GM18907 (cell line): ENCODE measurements around the gene UNC13B.
A peak's percentile ranks its signal among the peaks of the same experiment; 100 is the strongest.
"Not testable (repeated sequence)": the region's sequence is repeated elsewhere in the genome, so short reads cannot be mapped to it uniquely, and the experiment has no call there.

ENCODE experiments used
- ATAC-seq: cut with Tn5 transposase; IDR thresholded peaks from one replicate; pipeline ENCODE4 v1.9.1; 2021; ENCODE audit warnings: mild to moderate bottlenecking, moderate library complexity; ENCODE audit not compliant: unreplicated experiment

Gene UNC13B

DNA sequence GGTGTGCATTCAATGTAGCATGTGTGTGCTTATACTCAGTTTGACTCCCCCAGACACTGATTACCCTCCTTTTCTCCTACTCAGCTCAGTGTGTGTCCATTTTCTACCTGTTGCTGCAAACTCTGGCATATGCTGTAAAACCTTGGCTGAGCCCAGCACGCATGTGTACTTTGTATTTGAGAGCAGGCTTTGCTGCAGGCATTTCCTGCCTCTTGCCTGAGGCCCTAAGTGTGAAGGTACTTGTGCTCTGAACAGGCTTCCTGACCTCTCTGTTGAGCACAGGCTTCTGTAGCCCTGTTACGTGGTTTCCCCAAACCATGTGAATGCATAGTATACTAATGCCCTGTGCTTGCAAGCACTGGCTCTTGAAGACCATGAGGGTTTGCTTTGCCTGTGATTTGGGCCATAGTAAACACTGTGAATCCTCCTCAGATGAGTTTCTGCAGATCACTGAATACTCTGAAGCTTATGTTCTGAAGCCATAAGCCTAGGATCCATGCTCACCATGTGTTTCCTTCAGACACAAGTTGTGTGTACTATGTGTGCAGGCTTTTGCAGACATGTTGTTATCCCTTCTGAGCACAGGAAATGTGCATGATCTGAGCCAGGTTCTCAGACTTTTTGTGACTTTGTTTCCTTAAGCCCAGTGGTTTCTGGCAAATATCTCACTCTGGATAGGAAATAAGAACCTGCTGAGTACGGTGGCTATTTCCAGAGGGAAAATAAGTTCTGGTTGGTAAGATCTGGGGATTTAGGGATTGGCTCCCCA, 203.2 kb downstream of the UNC13B start:
- no peak for ATAC-seq

DNA sequence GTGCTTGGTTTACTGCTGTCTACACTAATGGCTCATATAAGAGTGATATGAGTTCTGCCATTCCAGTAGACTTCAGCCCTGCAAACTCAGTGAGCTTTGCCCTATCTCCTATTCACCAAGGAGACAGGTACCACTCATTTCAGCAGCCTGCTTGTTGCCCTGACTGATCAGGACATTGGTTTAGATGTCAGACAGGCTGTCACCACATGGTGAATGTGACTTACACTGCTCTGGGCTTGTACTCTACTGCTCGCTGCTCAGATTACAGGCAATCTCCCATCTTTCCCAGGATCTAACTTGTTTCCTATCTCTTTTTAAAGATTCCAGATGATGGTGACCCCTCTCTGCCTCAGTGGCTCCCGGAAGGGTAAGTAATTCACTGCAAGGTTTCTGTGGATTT, 204.8 kb downstream of the UNC13B start:
- ATAC-seq, result no peak

DNA sequence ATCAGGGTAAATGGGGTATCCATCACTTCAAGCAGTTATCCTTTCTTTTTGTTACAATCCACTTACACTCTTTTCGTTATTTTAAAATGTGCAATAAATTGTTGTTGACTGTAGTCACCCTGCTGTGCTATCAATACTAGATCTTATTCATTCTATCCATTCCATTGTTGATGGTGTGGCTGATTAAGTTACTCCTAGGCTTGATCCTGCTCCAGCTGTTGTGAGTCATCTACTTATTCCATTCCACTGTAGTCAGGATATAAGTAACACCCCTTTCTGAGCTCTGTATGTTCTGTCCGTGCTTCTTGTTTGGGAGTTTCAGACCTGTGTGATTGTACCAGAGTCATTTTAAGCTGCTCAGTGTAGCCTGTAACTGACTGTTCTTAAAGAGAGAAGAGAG, 205.6 kb downstream of the UNC13B start:
- no peak for ATAC-seq

GRCh38 chr9:35370241-35370640, 208.4 kb downstream of the UNC13B start:
- no peak for ATAC-seq

DNA sequence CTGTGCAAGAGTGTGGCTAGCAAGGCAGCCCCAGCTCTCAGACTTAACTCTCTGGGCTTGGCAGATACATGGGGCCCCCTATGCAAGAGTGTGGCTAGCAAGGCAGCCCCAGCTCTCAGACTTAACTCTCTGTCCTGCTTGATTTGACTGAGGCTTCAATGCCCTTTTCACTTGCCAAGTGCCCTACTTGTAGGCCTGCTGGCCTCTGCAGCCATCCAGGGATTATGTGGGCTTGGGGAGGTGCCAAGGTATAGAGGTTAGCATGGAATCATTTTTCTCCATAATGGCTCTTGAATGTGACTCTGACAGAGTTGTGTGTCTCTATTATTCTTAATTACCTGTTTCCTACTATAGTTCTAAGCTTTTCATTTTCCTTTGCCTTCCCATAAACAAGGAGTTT, 212.6 kb downstream of the UNC13B start:
- ATAC-seq, result no peak

- no peak for ATAC-seq
Measured at GRCh38 chr9:35374910-35375309, 213.1 kb downstream of the UNC13B start.

DNA sequence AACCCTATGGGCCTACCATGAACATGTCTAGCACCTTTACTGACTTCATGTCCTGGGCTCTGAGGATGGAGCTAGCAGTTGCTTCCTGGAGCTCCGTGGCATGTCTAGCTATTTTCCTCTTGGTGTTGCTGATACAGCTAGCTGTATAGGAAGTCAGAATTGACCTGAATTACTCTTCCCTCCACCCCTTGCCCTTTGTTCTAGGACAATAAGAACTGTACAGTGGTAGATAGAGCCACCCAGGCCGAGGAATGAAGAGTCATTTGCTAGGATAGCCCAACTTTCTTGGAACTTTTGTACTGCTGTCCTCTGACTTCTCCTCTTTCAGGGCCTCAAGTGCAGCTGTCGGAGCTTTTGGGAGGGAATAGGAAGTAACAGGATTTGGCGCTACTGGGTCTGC, 218.2 kb downstream of the UNC13B start:
- no peak for ATAC-seq

- ATAC-seq, result no peak
Measured at GRCh38 chr9:35380619-35381018, 218.8 kb downstream of the UNC13B start.

GRCh38 chr9:35385042-35385441, 223.2 kb downstream of the UNC13B start:
- no peak for ATAC-seq

DNA sequence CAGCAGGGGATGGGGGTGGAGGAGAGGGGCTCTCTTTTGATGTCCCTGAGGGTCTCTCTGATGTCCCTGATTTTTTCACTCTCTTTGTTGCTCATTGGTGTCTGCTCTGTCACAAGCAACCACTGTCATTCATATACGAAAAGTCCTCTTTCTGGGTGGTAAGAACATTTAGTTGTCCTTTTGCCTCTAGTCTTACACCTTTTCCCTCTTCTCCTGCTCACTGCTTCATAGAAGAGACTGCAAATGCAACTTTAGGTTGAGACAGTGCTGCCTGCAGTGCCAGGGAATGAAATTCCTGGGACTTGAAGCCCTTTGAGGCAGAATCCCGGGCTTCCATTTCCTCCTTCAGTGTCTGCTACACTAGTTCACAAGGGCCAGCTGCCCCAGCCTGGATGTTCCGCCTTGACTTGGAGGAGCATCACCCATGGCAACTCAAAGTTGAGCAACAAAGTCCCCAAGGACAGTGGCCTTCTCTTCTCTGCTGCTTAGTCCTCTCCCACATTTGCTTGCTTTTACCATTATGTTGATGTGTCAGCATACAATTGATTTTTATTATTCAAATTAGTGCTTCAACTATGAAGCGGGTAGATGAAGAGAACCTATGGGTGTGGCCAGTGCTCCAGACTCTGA, 233.4 kb downstream of the UNC13B start:
- no peak for ATAC-seq

DNA sequence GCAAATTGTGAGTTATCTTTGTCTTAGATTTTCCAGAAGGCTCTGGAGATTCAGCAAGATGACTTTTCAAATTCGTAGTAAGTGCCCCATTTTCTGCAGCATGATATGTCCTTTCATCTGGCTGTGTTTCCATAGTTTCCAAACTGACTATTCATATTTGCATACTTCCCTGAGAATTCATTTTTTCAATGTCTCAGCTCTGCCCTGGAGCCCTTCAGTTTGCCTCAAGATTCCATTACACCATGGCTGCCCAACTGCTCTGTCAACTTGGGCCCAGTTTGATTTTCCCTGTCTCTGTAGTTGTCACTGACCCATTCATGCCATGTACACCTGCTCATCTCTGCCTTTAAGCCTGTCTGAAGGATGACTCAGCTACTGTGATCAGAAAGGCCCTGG, 233.9 kb downstream of the UNC13B start:
- ATAC-seq, result no peak

DNA sequence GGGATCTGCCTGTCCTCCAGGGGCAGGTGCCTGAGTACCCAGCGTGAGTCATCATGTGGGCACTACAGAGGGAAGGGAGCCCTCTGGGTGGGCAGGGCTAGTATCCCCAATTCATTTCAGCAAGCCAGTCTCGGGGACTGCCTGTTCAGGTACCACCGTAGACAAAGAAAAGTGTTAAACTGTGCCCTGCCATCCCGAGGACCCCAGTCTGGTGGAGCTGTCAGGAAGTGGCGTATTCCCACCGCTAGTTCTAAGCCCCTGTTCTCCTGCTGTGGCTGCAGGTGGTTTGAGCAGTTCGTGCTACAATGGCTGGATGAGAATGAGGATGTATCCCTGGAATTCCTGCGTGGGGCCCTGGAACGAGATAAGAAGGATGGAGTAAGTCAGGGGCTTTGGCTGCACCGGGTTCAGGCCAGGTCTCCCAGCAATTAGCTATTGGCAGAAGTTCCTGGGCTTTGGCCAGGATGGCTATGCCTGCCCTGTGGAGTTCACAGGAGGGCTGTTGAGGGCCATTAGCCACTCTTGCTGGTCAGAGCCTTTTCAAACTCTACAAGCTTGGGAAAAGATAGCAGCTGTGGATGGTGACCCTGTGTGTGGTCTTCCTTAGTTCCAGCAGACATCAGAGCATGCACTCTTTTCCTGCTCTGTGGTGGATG, 234.9 kb downstream of the UNC13B start:
- no peak for ATAC-seq

DNA sequence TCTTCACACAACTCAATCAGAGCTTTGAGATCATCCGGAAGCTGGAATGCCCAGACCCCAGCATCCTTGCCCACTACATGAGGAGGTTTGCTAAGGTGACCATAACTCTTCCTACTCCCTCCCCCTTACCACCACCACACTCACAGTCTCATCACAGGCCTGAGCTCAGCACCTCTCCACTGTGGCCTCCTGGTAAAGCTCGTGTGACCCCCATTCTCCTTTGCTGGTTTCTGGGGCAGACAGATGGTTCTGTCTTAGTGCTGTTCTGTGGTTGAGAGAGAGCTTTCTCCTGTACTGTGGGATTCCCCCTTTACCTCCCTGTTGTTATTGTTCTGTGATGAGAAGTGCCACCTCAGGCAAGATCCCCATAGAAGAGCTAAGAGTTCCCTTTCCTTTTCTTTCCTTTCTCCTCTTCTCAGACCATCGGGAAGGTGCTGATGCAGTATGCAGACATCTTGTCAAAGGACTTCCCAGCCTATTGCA, 235.4 kb downstream of the UNC13B start:
- peak; percentile 58 for ATAC-seq

DNA sequence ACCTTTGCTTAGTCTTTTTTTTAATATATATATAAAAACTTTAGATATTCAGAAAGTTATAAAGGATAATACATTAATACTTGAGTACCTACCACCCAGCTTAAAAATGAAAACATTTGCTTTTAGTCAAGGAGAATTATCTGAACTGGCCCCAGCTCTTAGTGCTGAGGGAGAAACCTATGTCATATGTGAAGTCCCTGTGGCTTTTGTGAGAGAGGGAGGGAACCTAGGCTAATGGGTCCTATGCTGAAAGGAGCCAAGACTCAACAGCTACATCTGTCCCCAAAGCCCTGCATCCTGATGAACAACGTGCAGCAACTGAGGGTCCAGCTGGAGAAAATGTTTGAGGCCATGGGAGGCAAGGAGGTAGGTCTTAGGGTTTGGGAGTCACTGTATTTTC, 236.1 kb downstream of the UNC13B start:
- no peak for ATAC-seq

GRCh38 chr9:35398651-35399335, 237.0 kb downstream of the UNC13B start:
- ATAC-seq, result no peak

DNA sequence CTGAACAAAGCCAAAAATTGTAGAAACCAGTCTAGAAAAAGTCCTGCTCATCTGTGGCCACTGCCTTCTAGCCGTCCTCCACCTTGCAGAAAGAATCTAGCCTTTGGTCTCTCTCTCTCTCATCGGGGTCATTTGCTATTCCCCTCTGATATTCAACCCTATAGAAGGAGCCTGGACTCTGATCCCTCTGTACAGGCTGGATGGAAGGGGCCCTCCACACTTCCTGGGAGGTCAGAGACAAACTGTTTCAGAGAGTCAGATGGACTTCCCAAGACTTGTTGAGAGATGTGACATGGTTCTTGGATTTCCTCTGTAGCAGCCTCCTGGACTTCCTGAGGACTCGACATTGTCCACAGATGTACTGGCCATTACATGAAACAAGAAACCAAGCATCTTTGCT, 243.1 kb downstream of the UNC13B start:
- no peak for ATAC-seq

- ATAC-seq, result no peak
Measured at GRCh38 chr9:35406183-35406959, 244.6 kb downstream of the UNC13B start.

- no peak for ATAC-seq
Measured at GRCh38 chr9:35407846-35408245, 246.0 kb downstream of the UNC13B start.

DNA sequence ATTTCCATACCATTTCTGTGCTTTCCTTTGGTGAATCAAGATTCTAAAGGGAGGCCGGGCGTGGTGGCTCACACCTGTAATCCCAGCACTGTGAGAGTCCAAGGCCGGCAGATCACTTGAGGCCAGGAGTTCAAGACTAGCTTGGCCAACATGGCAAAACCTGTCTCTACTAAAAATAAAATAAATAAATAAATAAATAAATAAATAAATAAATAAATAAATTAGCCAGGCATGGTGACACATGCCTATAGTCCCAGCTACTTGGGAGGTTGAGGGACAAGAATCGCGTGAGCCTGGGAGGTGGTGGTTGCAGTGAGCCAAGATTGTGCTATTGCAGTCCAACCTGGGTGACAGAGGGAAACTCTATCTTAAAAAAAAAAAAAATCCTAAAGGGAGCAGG, 247.6 kb downstream of the UNC13B start:
- not testable (repeated sequence) for ATAC-seq

- no peak for ATAC-seq
Measured at GRCh38 chr9:35414889-35415288, 253.1 kb downstream of the UNC13B start.
